GM18870 (cell line): Measurements from ENCODE around the gene NUBPL.
"Not testable (repeated sequence)": the region's sequence is repeated elsewhere in the genome, so short reads cannot be mapped to it uniquely, and the experiment has no call there.

Experiments
- ATAC-seq: cut with Tn5 transposase; IDR thresholded peaks from one replicate; pipeline ENCODE4 v1.9.1; 2021; ENCODE audit warnings: moderate library complexity; ENCODE audit not compliant: unreplicated experiment

NUBPL gene

DNA sequence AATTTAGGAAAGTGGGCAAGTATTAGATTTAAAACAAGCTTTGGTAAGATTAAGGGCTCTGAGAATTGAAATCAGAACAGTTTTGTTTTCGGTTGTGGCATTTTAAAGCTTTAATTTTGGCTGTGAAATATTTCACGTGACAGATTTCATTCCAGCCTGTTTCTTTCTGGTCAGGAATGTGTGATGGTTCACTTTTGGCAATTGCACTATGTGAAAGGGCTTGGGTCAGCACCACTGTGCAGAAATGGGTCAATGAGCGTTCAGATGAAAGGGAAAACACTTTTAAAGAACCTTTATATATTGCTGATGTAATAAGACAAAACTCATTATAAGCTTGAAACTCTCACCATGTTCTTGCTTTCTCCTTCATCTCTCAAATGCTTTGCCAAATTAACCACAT lies 17.1 kb downstream of the NUBPL start:
- no peak for ATAC-seq

DNA sequence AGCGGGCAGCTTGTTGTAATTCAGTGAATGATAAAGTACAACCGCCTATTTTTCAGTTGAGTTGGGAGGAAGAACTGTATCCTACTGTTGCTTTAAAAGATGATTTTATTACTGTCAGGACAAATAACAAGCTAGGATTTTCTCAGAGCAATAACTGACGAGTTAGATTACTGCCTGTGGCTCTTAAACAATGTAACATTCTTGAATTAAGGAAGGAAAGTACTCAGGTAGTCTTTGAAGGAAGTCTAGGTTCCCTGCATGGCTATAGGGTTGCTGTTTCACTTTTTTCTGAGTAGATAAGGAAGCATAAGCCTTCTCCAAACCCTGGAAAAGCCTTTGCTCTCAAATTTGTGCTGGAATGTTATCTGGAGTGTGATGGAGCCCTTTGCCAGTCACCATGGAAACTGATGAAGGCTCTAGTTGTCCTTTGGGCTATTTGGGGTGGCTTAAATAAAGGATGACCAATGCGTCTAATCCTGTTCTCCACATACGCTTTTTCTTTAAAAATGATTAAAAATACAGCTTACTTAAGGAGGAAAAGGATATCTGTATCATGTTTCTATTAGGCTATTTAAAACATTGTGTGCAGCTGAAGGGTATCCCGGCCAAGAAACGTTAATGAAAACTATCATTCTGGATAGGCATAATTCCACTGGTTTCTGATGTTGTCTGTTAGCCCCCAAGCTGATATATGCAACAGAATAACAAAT lies 17.7 kb downstream of the NUBPL start:
- no peak for ATAC-seq

DNA sequence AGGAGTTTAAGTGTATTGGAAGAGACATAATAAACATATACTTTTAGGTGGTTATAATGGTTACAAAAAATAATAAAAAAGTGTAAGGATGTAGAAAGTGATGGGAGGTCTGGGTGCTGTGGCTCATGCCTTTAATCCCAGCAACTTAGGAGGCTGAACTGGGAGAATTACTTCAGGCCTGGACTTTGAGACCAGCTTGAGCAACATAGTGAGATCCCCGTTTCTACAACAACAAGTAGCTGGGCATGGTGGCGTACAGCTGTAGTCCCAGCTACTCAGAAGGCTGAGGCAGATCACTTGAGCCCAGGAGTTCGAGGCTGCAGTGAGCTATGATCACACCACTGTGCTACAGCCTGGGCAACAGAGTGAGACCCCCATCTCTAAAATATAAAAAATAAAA lies 19.0 kb downstream of the NUBPL start:
- no peak for ATAC-seq

- ATAC-seq = no peak
Measured at GRCh38 chr14:31582286-31582691, 21.1 kb downstream of the NUBPL start.

- no peak for ATAC-seq
Measured at GRCh38 chr14:31582836-31583452, 21.7 kb downstream of the NUBPL start.

GRCh38 chr14:31590206-31590605 lies 29.0 kb downstream of the NUBPL start:
- no peak for ATAC-seq

- ATAC-seq = no peak
Measured at GRCh38 chr14:31592122-31592521, 30.9 kb downstream of the NUBPL start.

DNA sequence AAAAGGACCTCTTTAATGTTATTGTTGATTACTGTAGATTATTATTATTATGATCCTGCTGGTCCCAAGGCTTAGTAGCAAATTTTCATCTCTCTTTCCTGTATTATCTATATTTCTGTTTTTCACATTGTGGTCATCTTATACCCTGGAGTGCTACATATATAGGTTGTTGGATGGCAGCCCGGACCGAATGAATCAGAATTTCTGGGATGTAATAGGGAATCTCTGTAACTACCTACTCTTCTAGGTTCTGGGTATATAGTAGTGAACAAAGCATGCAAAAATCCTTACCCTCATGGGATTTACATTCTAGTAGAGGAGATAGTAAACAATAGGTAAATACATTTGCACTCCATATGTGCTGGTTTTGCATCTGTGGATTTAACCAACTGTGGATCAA lies 31.4 kb downstream of the NUBPL start:
- ATAC-seq = no peak

DNA sequence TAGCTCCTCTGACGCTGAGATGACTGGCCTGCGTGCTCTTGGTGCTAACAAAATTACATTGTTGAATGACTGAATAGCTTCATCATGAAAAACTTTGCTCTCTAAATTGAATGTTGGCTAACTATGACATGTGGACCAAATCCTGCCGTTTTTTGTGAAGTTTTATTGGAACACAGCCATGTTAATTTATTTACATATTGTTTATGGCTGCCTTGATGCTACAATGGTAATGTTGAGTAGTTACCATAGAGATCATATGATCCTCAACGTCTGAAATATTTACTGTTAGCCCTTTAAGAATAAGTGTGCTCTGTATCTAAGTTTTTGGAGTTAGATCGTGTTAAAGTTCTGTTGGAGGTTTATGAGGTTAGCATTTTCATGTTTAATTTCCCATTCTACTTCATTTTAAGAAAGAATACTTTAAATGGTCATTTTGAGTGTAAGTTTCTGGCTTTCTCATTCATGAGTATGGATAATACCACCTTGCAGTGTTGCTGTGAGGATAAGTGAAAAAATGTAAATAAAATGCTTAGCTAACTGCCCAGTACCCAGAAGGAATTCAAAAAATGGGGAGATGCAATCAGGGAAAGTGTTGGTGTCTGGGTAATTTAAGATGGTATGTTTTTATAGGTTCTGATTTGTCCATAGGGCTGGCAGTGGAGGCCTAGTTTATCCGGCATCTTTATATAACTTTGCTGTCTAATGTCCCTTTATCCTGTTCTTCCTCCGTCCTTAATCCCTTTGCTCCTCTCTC lies 35.3 kb downstream of the NUBPL start:
- ATAC-seq = no peak

GRCh38 chr14:31605702-31606101 lies 44.5 kb downstream of the NUBPL start:
- ATAC-seq = no peak

DNA sequence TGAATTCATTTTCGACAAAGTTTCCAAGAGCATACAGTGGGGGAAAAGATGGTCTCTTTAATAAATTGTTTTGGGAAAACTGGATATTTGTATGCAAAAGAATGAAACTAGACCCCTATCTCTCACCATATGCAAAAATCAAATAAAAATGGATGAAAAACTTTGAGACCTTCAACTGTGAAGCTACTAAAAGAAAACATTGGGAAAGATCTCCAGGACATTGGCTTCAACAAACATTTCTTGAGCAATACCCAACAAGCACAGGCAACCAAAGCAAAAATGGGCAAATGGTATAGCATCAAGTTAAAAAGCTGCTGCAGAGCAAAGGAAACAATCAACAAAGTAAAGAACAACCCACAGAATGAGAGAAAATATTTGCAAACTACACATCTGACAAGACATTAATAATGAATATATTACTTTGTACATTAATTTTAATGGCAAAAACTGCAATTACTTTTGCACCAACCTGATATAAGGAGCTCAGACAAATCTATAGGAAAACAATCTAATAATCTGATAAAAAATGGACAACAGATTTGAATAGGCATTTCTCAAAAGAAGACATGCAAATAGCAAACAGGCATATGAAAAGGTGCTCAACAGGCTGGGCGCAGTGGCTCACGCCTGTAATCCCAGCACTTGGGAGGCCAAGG lies 50.7 kb downstream of the NUBPL start:
- no peak for ATAC-seq

- no peak for ATAC-seq
Measured at GRCh38 chr14:31613188-31613587, 52.0 kb downstream of the NUBPL start.

DNA sequence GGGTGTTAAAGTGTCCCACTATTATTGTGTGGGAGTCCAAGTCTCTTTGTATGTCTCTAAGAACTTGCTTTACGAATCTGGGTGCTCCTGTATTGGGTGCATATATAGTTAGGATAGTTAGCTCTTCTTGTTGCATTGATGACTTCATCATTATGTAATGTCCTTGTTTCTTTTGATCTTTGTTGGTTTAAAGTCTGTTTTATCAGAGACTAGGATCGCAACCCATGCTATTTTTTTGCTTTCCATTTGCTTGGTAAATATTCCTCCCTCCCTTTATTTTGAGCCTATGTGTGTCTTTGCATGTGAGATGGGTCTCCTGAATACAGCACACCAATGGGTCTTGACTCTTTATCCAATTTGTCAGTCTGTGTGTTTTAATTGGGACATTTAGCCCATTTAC lies 57.7 kb downstream of the NUBPL start:
- not testable (repeated sequence) for ATAC-seq

DNA sequence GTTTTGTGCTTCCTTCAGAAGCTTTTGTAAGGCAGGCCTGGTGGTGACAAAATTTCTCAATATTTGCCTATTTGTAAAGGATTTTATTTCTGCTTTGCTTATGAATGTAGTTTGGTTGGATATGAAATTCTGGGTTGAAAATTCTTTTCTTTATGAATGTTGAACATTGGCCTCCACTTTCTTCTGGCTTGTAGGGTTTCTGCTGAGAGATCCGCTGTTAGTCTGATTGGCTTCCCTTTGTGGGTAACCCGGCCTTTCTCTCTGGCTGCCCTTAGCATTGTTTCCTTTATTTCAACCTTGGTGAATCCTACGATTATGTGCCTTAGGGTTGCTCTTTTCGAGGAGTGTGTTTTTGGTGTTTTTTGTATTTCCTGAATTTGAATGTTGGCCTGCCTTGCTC lies 58.2 kb downstream of the NUBPL start:
- no peak for ATAC-seq

DNA sequence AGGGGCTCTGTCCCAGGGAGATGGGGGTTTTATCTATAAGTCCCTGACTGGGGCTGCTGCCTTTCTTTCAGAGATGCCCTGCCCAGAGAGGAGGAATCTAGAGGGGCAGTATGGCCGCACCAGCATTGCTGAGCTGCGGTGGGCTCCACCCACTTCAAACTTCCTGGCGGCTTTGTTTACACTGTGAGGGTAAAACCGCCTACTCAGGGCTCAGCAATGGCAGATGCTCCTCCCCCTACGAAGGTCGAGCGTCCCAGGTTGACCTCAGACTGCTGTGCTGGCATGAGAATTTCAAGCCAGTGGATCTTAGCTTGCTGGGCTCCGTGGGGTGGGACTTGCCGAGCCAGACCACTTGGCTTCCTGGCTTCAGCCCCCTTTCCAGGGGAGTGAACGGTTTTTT lies 59.7 kb downstream of the NUBPL start:
- not testable (repeated sequence) for ATAC-seq

- no peak for ATAC-seq
Measured at GRCh38 chr14:31622060-31622459, 60.9 kb downstream of the NUBPL start.

- not testable (repeated sequence) for ATAC-seq
Measured at GRCh38 chr14:31652900-31653299, 91.7 kb downstream of the NUBPL start.

DNA sequence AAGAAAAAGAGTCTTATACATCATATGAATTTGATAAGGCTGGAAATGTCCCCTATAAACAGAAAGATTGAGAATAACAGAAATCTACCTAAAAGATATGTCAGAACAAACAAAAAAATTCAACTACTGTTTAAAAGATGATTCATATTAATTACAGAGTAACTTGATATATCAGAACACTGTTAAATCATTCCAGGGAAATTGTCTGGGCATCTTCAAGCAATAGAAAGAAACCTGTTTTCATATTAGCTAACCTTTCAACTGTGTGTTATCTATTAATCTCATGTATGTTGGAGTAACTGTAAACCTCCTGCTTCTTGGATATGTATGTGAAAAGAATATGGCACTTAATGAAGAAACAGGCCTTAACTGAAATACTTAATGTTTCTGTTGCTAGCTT lies 96.7 kb downstream of the NUBPL start:
- ATAC-seq = no peak

DNA sequence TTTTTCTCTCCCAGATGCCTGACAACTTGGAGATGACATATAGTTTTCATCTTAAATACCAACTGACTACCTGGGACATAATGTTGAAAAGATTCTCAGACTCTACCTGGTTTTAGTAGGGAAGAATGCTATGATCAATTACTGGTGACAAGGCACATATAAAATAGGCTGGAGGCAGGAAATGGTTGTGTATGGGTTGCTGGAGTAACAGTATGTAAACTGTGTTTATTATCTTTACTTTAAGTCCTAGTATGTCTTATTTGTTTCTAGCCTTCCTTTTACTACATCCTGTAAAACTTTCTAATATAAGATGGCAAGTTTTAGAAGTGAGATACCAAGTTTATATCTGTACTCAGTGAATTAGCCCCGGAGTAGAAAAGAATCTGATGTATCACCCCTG lies 98.1 kb downstream of the NUBPL start:
- no peak for ATAC-seq

DNA sequence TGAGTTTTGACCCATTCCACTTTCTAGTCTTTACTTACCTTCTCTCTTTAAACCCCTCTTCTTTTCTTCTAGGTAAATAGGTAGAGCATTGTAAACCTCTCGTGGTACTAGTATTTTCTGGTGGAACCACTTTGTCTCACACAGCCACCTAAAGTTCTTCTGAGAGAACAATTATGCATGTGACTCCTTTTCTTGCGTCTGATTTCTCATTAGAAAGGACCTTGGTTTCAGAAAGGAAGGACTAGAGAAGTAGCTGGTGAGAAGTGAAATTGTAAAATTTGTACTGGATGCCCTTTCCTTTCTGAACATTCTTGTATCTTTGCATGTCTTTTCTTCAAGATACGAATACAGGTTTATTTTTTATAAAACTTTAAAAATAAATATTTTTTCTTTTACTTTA lies 99.0 kb downstream of the NUBPL start:
- no peak for ATAC-seq

GRCh38 chr14:31660728-31661127 lies 99.5 kb downstream of the NUBPL start:
- ATAC-seq = no peak

DNA sequence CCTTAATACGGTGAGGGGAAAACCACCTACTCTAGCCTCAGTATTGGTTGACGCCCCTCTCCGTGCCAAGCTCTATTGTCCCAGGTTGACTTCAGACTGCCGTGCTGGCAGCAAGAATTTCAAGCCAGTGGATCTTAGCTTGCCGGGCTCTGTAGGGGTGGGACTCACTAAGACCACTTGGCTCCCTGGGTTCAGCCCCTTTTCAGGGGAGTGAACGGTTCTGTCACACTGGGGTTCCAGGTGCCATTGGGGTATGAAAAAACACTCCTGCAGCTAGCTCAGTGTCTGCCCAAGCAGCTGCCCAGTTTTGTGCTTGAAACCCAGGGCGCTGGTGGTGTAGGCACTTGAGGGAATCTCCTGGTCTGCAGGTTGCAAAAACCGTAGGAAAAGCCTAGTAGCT lies 107.1 kb downstream of the NUBPL start:
- ATAC-seq = no peak
